Mesothelial cell of epicardium (in vitro differentiated cells): ENCODE data around the gene ADCK2. TPM values are rescaled to one million over a fixed set of nuclear protein-coding genes. Genes with fewer than 3 reads are reported as not detected.
"Not testable (repeated sequence)": the region's sequence is repeated elsewhere in the genome, so short reads cannot be mapped to it uniquely, and the experiment has no call there.

Source experiments
- DNase-seq, 2 experiments: peaks; one replicate each; pipeline ENCODE4 v3.0.0; 2021; ENCODE audit warnings: low spot score in 2 of 2; ENCODE audit not compliant: unreplicated experiment in 2 of 2
- H3K27ac Mint-ChIP-seq: 2 replicates; pipeline ENCODE4 v1.8.0; 2021; ENCODE audit warnings: mixed read lengths
- H3K27me3 Mint-ChIP-seq: 2 replicates; pipeline ENCODE4 v1.8.0; 2021; ENCODE audit warnings: low read depth, mixed read lengths
- H3K36me3 Mint-ChIP-seq: 2 replicates; pipeline ENCODE4 v1.8.0; 2021; ENCODE audit warnings: mixed read lengths
- H3K4me1 Mint-ChIP-seq: 2 replicates; pipeline ENCODE4 v1.8.0; 2021; ENCODE audit warnings: mixed read lengths
- H3K4me3 Mint-ChIP-seq: 2 replicates; pipeline ENCODE4 v1.8.0; 2021; ENCODE audit warnings: mild to moderate bottlenecking, moderate library complexity, mixed read lengths
- H3K9me3 Mint-ChIP-seq: 2 replicates; pipeline ENCODE4 v1.8.0; 2021; ENCODE audit warnings: mixed read lengths
- CTCF ChIP-seq: fragments of 200-600 bp; sonication (generic); IDR thresholded peaks from one replicate; pipeline ENCODE4 v1.5.0; 2021; ENCODE audit warnings: antibody characterized with exemption; ENCODE audit not compliant: unreplicated experiment
- total RNA-seq: library from RNA; stranded (reverse); gene quantifications from 3 replicates; pipeline ENCODE4 v1.2.1, GENCODE V29; 2021

ADCK2 gene
- total RNA-seq, 1 donor from 2014 or later: 26.6 TPM

GRCh38 chr7:140674899-140675701 is 2.4 kb downstream of the ADCK2 start:
- no peak for DNase-seq
- Mint-ChIP-seq H3K4me3 (peak overlapping the region; percentile 36), H3K9me3 (no peaks in the 10 kb centered on the region), H3K36me3 (peaks cover 23% of the 10 kb centered on the region), H3K4me1 (peaks cover 33% of the 10 kb centered on the region), H3K27ac (peak overlapping the region; percentile 30), H3K27me3 (no peaks in the 10 kb centered on the region)
- no peak for TF ChIP-seq CTCF

- TF ChIP-seq CTCF: no peak
- H3K27ac Mint-ChIP-seq: no peak overlapping the region
Observed at GRCh38 chr7:140675726-140676125, 3.0 kb downstream of the ADCK2 start.

GRCh38 chr7:140676306-140676705 is 3.6 kb downstream of the ADCK2 start:
- DNase-seq: no peak
- H3K4me1 Mint-ChIP-seq: peaks cover 28% of the 10 kb centered on the region
- TF ChIP-seq CTCF: no peak
- no peaks in the 10 kb centered on the region for H3K27me3 Mint-ChIP-seq
- H3K27ac Mint-ChIP-seq: no peak overlapping the region
- no peaks in the 10 kb centered on the region for H3K9me3 Mint-ChIP-seq
- H3K4me3 Mint-ChIP-seq: no peak overlapping the region
- peaks cover 34% of the 10 kb centered on the region for H3K36me3 Mint-ChIP-seq

More at GRCh38 chr7:140675726-140676125, 3.0 kb downstream of the ADCK2 start:
- Mint-ChIP-seq H3K27me3 (no peaks in the 10 kb centered on the region), H3K4me3 (no peak overlapping the region), H3K36me3 (peaks cover 30% of the 10 kb centered on the region), H3K4me1 (peaks cover 28% of the 10 kb centered on the region), H3K9me3 (no peaks in the 10 kb centered on the region)
- no peak for DNase-seq

- H3K27me3 Mint-ChIP-seq, H3K9me3 Mint-ChIP-seq, H3K27ac Mint-ChIP-seq, H3K4me3 Mint-ChIP-seq, DNase-seq: not testable (repeated sequence)
- Mint-ChIP-seq H3K4me1 (peaks cover 28% of the 10 kb centered on the region), H3K36me3 (peaks cover 34% of the 10 kb centered on the region)
Observed at GRCh38 chr7:140676956-140677355, 4.2 kb downstream of the ADCK2 start.

GRCh38 chr7:140677496-140677895 is 4.8 kb downstream of the ADCK2 start:
- no peak for DNase-seq
- H3K36me3 Mint-ChIP-seq: peaks cover 38% of the 10 kb centered on the region
- TF ChIP-seq CTCF: no peak
- no peaks in the 10 kb centered on the region for H3K9me3 Mint-ChIP-seq
- H3K27me3 Mint-ChIP-seq: no peaks in the 10 kb centered on the region
- H3K4me1 Mint-ChIP-seq: peaks cover 23% of the 10 kb centered on the region
- H3K27ac Mint-ChIP-seq: no peak overlapping the region
- no peak overlapping the region for H3K4me3 Mint-ChIP-seq

- H3K4me1 Mint-ChIP-seq: peaks cover 23% of the 10 kb centered on the region
- no peak for TF ChIP-seq CTCF
- no peaks in the 10 kb centered on the region for H3K9me3 Mint-ChIP-seq
- no peaks in the 10 kb centered on the region for H3K27me3 Mint-ChIP-seq
- DNase-seq: no peak
- H3K36me3 Mint-ChIP-seq: peaks cover 38% of the 10 kb centered on the region
- no peak overlapping the region for H3K27ac Mint-ChIP-seq
- H3K4me3 Mint-ChIP-seq: no peak overlapping the region
Observed at GRCh38 chr7:140678081-140678815, 5.5 kb downstream of the ADCK2 start.
